GM23338 (cell line): Measurements from ENCODE around the gene HSPB2. TPM values are rescaled to one million over a fixed set of nuclear protein-coding genes. Genes with fewer than 3 reads are reported as not detected.

ENCODE experiments used
- ATAC-seq: fragments of 200-7000 bp; cut with Tn5 transposase; 3 replicates; pipeline ENCODE4 v1.9.1; 2020
- DNase-seq: peaks from one replicate; pipeline ENCODE4 v3.0.0-alpha.2; 2015; ENCODE audit warnings: low spot score
- H2AFZ ChIP-seq: fragments of 200-600 bp; sonication (generic); 2 replicates; pipeline ENCODE4 v1.8.0; 2016; ENCODE audit warnings: antibody characterized with exemption, mild to moderate bottlenecking, moderate library complexity
- H3F3A ChIP-seq: fragments of 200-600 bp; sonication (generic); replicated peaks from 2 replicates; pipeline ENCODE4 v1.8.0; 2017; ENCODE audit warnings: antibody characterized with exemption, mixed run types, low read depth
- H3K27ac ChIP-seq: fragments of 200-600 bp; sonication (generic); 2 replicates; pipeline ENCODE4 v1.6.1; 2016; ENCODE audit warnings: low read depth
- H3K27me3 ChIP-seq: fragments of 200-600 bp; sonication (generic); 2 replicates; pipeline ENCODE4 v1.8.0; 2016; ENCODE audit warnings: mild to moderate bottlenecking, mixed run types, moderate library complexity; ENCODE audit not compliant: insufficient read depth
- H3K36me3 ChIP-seq: fragments of 200-600 bp; sonication (generic); 2 replicates; pipeline ENCODE4 v1.8.0; 2016; ENCODE audit warnings: mild to moderate bottlenecking; ENCODE audit not compliant: insufficient read depth
- H3K4me1 ChIP-seq: fragments of 200-600 bp; sonication (generic); 2 replicates; pipeline ENCODE4 v1.8.0; 2016; ENCODE audit warnings: mild to moderate bottlenecking, moderate library complexity; ENCODE audit not compliant: insufficient read depth
- H3K4me2 ChIP-seq: fragments of 200-600 bp; sonication (generic); 2 replicates; pipeline ENCODE4 v1.7.1; 2017; ENCODE audit warnings: mixed run types
- H3K4me3 ChIP-seq: fragments of 200-600 bp; sonication (generic); 2 replicates; pipeline ENCODE4 v1.6.1; 2016; ENCODE audit warnings: mixed run types
- H3K79me2 ChIP-seq: fragments of 200-600 bp; sonication (generic); replicated peaks from 2 replicates; pipeline ENCODE4 v1.8.0; 2017; ENCODE audit warnings: mild to moderate bottlenecking; ENCODE audit not compliant: insufficient read depth
- H3K9me2 ChIP-seq: fragments of 200-600 bp; sonication (generic); 2 replicates; pipeline ENCODE4 v1.8.0; 2017; ENCODE audit not compliant: insufficient read depth
- H4K20me1 ChIP-seq: fragments of 200-600 bp; sonication (generic); replicated peaks from 2 replicates; pipeline ENCODE4 v1.8.0; 2017; ENCODE audit warnings: mild to moderate bottlenecking; ENCODE audit not compliant: insufficient read depth
- H3K27ac Mint-ChIP-seq: 2 replicates; pipeline ENCODE4 v1.8.0; 2020; ENCODE audit warnings: inconsistent platforms, mild to moderate bottlenecking, moderate library complexity, mixed read lengths
- H3K27me3 Mint-ChIP-seq: 3 replicates; pipeline ENCODE4 v1.8.0; 2022; ENCODE audit warnings: low read depth, mild to moderate bottlenecking, moderate library complexity, mixed read lengths, inconsistent platforms; ENCODE audit not compliant: insufficient read depth, poor library complexity
- H3K36me3 Mint-ChIP-seq: 3 replicates; pipeline ENCODE4 v1.8.0; 2021; ENCODE audit warnings: low read depth, mild to moderate bottlenecking, inconsistent platforms, moderate library complexity, mixed read lengths
- H3K4me1 Mint-ChIP-seq: 3 replicates; pipeline ENCODE4 v1.8.0; 2020; ENCODE audit warnings: mild to moderate bottlenecking, inconsistent platforms, mixed read lengths
- H3K4me3 Mint-ChIP-seq: 3 replicates; pipeline ENCODE4 v1.8.0; 2021; ENCODE audit warnings: moderate library complexity, mild to moderate bottlenecking, inconsistent platforms, mixed read lengths
- H3K9me3 Mint-ChIP-seq: 3 replicates; pipeline ENCODE4 v1.8.0; 2020; ENCODE audit warnings: moderate library complexity, mild to moderate bottlenecking, inconsistent platforms, mixed read lengths
- CREB1 ChIP-seq: fragments of 250-450 bp; sonication (Bioruptor Pico); IDR thresholded peaks from 2 replicates; pipeline ENCODE4 v1.5.0; 2020; ENCODE audit warnings: low read depth, mild to moderate bottlenecking, moderate library complexity
- EZH2 ChIP-seq: fragments of 200-600 bp; sonication (generic); IDR thresholded peaks from one replicate; pipeline ENCODE4 v1.8.0; 2017; ENCODE audit warnings: antibody characterized with exemption, mild to moderate bottlenecking, low read depth; ENCODE audit not compliant: unreplicated experiment
- EZH2phosphoT487 ChIP-seq: fragments of 200-600 bp; sonication (generic); IDR thresholded peaks from one replicate; pipeline ENCODE4 v1.8.1; 2018; ENCODE audit warnings: antibody characterized with exemption; ENCODE audit not compliant: unreplicated experiment
- JUNB ChIP-seq: IDR thresholded peaks from one replicate; pipeline ENCODE4 v1.6.1; 2016; ENCODE audit warnings: antibody characterized with exemption; ENCODE audit not compliant: unreplicated experiment
- POLR2AphosphoS5 ChIP-seq: IDR thresholded peaks from 2 replicates; pipeline ENCODE4 v1.6.1; 2016; ENCODE audit warnings: antibody characterized with exemption, low read depth
- STAT1 ChIP-seq: IDR thresholded peaks from one replicate; pipeline ENCODE4 v1.6.1; 2016; ENCODE audit warnings: antibody characterized with exemption; ENCODE audit not compliant: unreplicated experiment
- ZNF114 ChIP-seq: fragments of 250-450 bp; sonication (Bioruptor Pico); IDR thresholded peaks from 2 replicates; pipeline ENCODE4 v1.5.0; 2020; ENCODE audit warnings: mild to moderate bottlenecking, moderate library complexity
- ZNF331 ChIP-seq: fragments of 250-450 bp; sonication (Bioruptor Pico); IDR thresholded peaks from 2 replicates; pipeline ENCODE4 v1.5.0; 2020; ENCODE audit warnings: low read depth, mild to moderate bottlenecking, moderate library complexity
- polyA plus RNA-seq: library from polyadenylated mRNA; unstranded; fragments of >200 nt; fragmentation: Nextera tagmentation; extraction: Ambion mirVana; gene quantifications from 2 replicates; pipeline ENCODE4 v1.2.1, GENCODE V29; 2016
- total RNA-seq: library from RNA; depleted of rRNA; stranded (reverse); fragments of >200 nt; shearing (Covaris generic); gene quantifications from 2 replicates; pipeline ENCODE4 v1.2.3, GENCODE V29; 2014
- TF ChIP-seq, protein P1 (sequence below): IDR thresholded peaks from one replicate; pipeline ENCODE4 v1.6.1; 2018; ENCODE audit warnings: antibody characterized with exemption; ENCODE audit not compliant: unreplicated experiment
- TF ChIP-seq, protein P2 (sequence below): IDR thresholded peaks from 2 replicates; pipeline ENCODE4 v1.6.1; 2016; ENCODE audit warnings: antibody characterized with exemption

HSPB2 gene
- total and polyA plus RNA-seq, 2 experiments from 2014 or later: 1.0 to 2.6 TPM

DNA sequence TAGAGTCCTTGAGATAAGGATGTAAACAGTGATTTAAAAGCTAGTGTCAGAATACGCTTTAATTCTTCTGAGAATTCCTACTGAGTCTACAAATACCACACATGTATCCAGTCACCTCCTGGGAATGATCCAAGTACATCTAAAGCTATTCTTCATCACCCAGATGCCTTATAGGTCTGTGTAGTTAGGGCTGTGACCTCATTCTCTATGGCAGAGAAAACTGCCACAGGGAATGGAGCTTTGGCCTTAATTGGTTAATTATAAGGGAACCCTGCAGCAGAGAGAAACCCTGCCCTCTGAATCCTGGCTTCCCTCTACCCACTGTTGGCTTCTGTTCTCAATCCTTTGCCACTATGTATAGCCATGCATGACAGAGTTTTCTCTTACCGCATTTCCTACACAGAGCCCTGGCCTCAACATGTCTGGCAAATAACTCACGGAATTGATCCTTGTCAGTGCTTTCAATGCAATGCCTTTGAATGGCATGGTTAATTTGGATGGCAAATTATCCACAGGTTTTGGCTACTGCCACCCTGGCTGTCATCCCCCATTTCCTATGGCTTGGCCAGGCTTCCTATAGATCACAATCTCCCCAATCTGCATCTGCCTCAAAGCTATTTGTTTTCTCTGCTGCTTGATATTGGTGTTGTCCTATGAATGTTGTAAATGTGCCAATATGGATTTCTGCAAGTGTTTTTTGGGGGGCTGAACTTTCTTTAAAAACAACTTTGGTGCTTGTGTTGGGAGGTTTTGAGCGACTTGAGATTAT lies 27.5 kb downstream of the HSPB2 start (continued):
- TF ChIP-seq, protein P1, sequence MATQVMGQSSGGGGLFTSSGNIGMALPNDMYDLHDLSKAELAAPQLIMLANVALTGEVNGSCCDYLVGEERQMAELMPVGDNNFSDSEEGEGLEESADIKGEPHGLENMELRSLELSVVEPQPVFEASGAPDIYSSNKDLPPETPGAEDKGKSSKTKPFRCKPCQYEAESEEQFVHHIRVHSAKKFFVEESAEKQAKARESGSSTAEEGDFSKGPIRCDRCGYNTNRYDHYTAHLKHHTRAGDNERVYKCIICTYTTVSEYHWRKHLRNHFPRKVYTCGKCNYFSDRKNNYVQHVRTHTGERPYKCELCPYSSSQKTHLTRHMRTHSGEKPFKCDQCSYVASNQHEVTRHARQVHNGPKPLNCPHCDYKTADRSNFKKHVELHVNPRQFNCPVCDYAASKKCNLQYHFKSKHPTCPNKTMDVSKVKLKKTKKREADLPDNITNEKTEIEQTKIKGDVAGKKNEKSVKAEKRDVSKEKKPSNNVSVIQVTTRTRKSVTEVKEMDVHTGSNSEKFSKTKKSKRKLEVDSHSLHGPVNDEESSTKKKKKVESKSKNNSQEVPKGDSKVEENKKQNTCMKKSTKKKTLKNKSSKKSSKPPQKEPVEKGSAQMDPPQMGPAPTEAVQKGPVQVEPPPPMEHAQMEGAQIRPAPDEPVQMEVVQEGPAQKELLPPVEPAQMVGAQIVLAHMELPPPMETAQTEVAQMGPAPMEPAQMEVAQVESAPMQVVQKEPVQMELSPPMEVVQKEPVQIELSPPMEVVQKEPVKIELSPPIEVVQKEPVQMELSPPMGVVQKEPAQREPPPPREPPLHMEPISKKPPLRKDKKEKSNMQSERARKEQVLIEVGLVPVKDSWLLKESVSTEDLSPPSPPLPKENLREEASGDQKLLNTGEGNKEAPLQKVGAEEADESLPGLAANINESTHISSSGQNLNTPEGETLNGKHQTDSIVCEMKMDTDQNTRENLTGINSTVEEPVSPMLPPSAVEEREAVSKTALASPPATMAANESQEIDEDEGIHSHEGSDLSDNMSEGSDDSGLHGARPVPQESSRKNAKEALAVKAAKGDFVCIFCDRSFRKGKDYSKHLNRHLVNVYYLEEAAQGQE: no peak
- TF ChIP-seq EZH2: no peak

GRCh38 chr11:111941963-111942362 lies 29.4 kb downstream of the HSPB2 start:
- H3K36me3 Mint-ChIP-seq: no peaks in the 10 kb centered on the region; the same call in 1 of the 3 replicates
- no peak overlapping the region for H3K27ac ChIP-seq
- peaks cover 7% of the 10 kb centered on the region for H3K27me3 Mint-ChIP-seq
- peaks cover 33% of the 10 kb centered on the region for H3K4me1 Mint-ChIP-seq
- H3K4me1 ChIP-seq: peaks cover 20% of the 10 kb centered on the region
- H3K36me3 ChIP-seq: no peaks in the 10 kb centered on the region
- no peaks in the 10 kb centered on the region; the same call in 1 of the 2 replicates for H4K20me1 ChIP-seq
- no peaks in the 10 kb centered on the region for H3K9me3 Mint-ChIP-seq
- DNase-seq (no peak), ATAC-seq (no peak)
- no peak overlapping the region for H3K4me3 ChIP-seq
- H3K4me2 ChIP-seq: no peak overlapping the region
- H2AFZ ChIP-seq: no peak overlapping the region
- peaks cover 17% of the 10 kb centered on the region; the same call in 1 of the 2 replicates for H3K79me2 ChIP-seq
- no peak overlapping the region for H3K4me3 Mint-ChIP-seq
- H3K27ac Mint-ChIP-seq: no peak overlapping the region
- no peaks in the 10 kb centered on the region for H3K27me3 ChIP-seq
- peaks cover 5% of the 10 kb centered on the region; the same call in 1 of the 2 replicates for H3F3A ChIP-seq
- H3K9me2 ChIP-seq: no peaks in the 10 kb centered on the region
- TF ChIP-seq ZNF331 (CRISPR knock-in tag) (no peak), EZH2 (no peak), EZH2phosphoT487 (no peak), CREB1 (CRISPR knock-in tag) (no peak), ZNF114 (CRISPR knock-in tag) (no peak), POLR2AphosphoS5 (no peak), JUNB (no peak), STAT1 (no peak)
- TF ChIP-seq, protein P1: no peak
- TF ChIP-seq, protein P2, sequence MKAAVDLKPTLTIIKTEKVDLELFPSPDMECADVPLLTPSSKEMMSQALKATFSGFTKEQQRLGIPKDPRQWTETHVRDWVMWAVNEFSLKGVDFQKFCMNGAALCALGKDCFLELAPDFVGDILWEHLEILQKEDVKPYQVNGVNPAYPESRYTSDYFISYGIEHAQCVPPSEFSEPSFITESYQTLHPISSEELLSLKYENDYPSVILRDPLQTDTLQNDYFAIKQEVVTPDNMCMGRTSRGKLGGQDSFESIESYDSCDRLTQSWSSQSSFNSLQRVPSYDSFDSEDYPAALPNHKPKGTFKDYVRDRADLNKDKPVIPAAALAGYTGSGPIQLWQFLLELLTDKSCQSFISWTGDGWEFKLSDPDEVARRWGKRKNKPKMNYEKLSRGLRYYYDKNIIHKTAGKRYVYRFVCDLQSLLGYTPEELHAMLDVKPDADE: no peak
